Rectal smooth muscle tissue (tissue), 1 donor: Measurements from ENCODE around the gene SERPINE1.
A peak's percentile ranks its signal among the peaks of the same experiment; 100 is the strongest.
"Not testable (repeated sequence)": the region's sequence is repeated elsewhere in the genome, so short reads cannot be mapped to it uniquely, and the experiment has no call there.

ENCODE experiments used
- H3K27ac ChIP-seq: one replicate; pipeline ENCODE4 v1.7.0; 2013; ENCODE audit warnings: low read depth, low read length, inconsistent platforms
- H3K27me3 ChIP-seq: one replicate; pipeline ENCODE4 v1.7.0; 2013; ENCODE audit warnings: low read length; ENCODE audit not compliant: control insufficient read depth, insufficient read depth
- H3K36me3 ChIP-seq: one replicate; pipeline ENCODE4 v1.7.0; 2013; ENCODE audit warnings: low read length; ENCODE audit not compliant: control insufficient read depth, insufficient read depth
- H3K4me1 ChIP-seq: one replicate; pipeline ENCODE4 v1.7.0; 2013; ENCODE audit warnings: low read length; ENCODE audit not compliant: control insufficient read depth, insufficient read depth
- H3K4me3 ChIP-seq: one replicate; pipeline ENCODE4 v1.7.0; 2013; ENCODE audit warnings: low read length
- H3K9ac ChIP-seq: one replicate; pipeline ENCODE4 v1.7.0; 2013; ENCODE audit warnings: low read length

Gene SERPINE1

GRCh38 chr7:101126651-101127459 lies at the start of gene SERPINE1:
SERPINE1 (plus strand) TSS chr7:101127104; CDS start chr7:101128394, 1,290 bp downstream.
- Histone ChIP-seq H3K4me3 (peak within 1 kb of the TSS; percentile 38), H3K27ac (no peak within 1 kb of the TSS), H3K4me1 (peaks cover 16% of the 10 kb centered on the region), H3K27me3 (no peaks in the 10 kb centered on the region), H3K36me3 (no peaks in the 10 kb centered on the region), H3K9ac (no peak within 1 kb of the TSS)

GRCh38 chr7:101077303-101078086 lies 49.4 kb upstream of the SERPINE1 start:
- H3K4me1 ChIP-seq: no peaks in the 10 kb centered on the region
- H3K9ac ChIP-seq: no peak overlapping the region
- no peak overlapping the region for H3K27ac ChIP-seq
- no peaks in the 10 kb centered on the region for H3K27me3 ChIP-seq
- no peak overlapping the region for H3K4me3 ChIP-seq
- no peaks in the 10 kb centered on the region for H3K36me3 ChIP-seq

- Histone ChIP-seq H3K9ac (no peak overlapping the region), H3K27me3 (no peaks in the 10 kb centered on the region), H3K4me1 (no peaks in the 10 kb centered on the region), H3K27ac (no peak overlapping the region), H3K4me3 (no peak overlapping the region), H3K36me3 (no peaks in the 10 kb centered on the region)
Observed at GRCh38 chr7:101081432-101081831, 45.5 kb upstream of the SERPINE1 start.

GRCh38 chr7:101084865-101085161 lies 42.1 kb upstream of the SERPINE1 start:
- Histone ChIP-seq H3K27me3 (no peaks in the 10 kb centered on the region), H3K27ac (peak overlapping the region; percentile 90), H3K9ac (peak overlapping the region; percentile 75), H3K4me1 (no peaks in the 10 kb centered on the region), H3K4me3 (peak overlapping the region; percentile 85), H3K36me3 (peaks cover 6% of the 10 kb centered on the region)

DNA sequence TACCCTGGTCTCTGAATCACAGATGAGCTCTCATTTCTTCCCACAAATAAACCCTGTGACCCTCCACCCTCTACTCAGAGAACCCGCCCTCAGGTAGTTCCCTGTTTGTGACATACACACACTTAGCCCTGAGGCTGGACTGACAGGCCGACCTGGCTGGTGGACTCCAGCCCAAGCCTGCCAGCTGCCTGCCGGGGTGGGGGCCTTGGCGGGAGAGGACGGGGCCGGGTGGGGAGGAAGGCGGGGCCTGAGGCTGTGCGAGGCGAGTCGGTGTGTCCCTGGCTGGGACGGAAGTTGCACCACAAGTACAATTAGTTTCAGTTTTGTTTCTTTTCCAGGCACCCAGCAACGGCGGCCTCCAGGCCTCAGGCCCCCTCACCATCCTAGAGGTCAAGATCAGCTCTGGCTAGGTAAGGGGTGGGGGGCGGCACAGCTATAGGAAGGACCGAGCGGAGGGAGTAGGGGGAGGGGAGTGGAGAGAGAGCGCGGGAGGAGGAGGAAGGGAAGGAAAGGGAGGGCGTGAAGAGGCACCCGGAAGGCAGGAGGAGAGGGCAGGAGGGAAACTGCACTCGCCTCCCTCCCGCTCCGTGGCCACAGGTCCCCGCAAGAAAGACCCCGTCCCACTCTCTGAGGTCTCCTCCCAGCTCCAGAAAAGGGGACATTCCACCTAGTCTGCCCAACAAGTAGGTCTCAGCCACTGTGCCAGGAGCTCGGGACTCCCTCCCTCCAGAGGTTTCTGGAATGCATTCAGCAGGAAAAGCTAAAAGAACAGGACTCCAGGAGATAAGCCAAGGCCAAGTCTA lies 41.5 kb upstream of the SERPINE1 start, which contains the start of gene TRIM56:
Gene TRIM56 (plus strand): TSS at position 320 of the 803 bp plus-strand sequence. CDS start 1,832 bp downstream, outside the sequence.
- Histone ChIP-seq H3K36me3 (peaks cover 6% of the 10 kb centered on the region), H3K9ac (peak within 1 kb of the TSS; percentile 97), H3K4me1 (no peaks in the 10 kb centered on the region), H3K27me3 (no peaks in the 10 kb centered on the region), H3K4me3 (peak within 1 kb of the TSS; percentile 85), H3K27ac (peak within 1 kb of the TSS; percentile 90)

GRCh38 chr7:101087334-101088068 lies 39.4 kb upstream of the SERPINE1 start:
- Histone ChIP-seq H3K4me1 (no peaks in the 10 kb centered on the region), H3K27ac (no peak overlapping the region), H3K4me3 (no peak overlapping the region), H3K27me3 (no peaks in the 10 kb centered on the region), H3K9ac (no peak overlapping the region), H3K36me3 (peaks cover 8% of the 10 kb centered on the region)

DNA sequence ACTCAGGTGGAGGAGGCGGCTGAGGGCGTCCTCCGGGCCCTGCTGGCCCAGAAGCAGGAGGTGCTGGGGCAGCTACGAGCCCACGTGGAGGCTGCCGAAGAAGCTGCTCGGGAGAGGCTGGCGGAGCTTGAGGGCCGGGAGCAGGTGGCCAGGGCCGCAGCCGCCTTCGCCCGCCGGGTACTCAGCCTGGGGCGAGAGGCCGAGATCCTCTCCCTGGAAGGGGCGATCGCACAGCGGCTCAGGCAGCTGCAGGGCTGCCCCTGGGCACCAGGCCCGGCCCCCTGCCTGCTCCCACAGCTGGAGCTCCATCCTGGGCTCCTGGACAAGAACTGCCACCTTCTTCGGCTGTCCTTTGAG lies 38.9 kb upstream of the SERPINE1 start:
- Histone ChIP-seq H3K27ac (no peak overlapping the region), H3K27me3 (no peaks in the 10 kb centered on the region), H3K36me3 (peaks cover 8% of the 10 kb centered on the region), H3K9ac (no peak overlapping the region), H3K4me1 (no peaks in the 10 kb centered on the region), H3K4me3 (no peak overlapping the region)

DNA sequence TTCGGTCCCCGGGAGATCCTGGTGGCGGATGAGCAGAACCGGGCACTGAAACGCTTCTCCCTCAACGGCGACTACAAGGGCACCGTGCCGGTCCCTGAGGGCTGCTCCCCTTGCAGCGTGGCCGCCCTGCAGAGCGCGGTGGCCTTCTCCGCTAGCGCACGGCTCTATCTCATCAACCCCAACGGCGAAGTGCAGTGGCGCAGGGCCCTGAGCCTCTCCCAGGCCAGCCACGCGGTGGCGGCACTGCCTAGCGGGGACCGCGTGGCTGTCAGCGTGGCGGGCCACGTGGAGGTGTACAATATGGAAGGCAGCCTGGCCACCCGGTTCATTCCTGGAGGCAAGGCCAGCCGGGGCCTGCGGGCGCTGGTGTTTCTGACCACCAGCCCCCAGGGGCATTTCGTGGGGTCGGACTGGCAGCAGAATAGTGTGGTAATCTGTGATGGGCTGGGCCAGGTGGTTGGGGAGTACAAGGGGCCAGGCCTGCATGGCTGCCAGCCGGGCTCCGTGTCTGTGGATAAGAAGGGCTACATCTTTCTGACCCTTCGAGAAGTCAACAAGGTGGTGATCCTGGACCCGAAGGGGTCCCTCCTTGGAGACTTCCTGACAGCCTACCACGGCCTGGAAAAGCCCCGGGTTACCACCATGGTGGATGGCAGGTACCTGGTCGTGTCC lies 37.9 kb upstream of the SERPINE1 start:
- Histone ChIP-seq H3K9ac (no peak overlapping the region), H3K4me1 (no peaks in the 10 kb centered on the region), H3K27me3 (no peaks in the 10 kb centered on the region), H3K4me3 (no peak overlapping the region), H3K36me3 (peaks cover 8% of the 10 kb centered on the region), H3K27ac (no peak overlapping the region)

DNA sequence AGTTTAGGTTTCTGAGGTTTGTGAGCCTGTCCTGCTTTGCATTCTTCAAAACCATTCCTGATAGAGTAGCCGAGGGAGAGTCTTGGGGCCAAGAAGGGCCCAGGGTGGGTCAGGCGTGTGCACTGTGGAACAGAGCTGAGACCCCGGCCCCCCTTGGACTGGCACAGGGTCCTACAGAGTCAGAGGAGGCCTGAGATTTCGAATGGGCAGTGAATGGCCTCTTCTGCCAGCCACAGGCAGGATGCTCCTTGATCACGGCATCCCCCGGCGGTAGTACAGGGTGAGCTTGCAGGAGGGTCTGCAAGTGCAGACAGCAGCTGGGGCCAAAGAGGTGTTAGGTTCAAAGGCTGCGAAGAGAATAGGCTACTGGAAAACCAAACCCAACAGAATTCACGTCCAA lies 37.0 kb upstream of the SERPINE1 start:
- Histone ChIP-seq H3K27ac (no peak overlapping the region), H3K27me3 (no peaks in the 10 kb centered on the region), H3K36me3 (peaks cover 8% of the 10 kb centered on the region), H3K4me1 (no peaks in the 10 kb centered on the region), H3K4me3 (no peak overlapping the region), H3K9ac (no peak overlapping the region)

- not testable (repeated sequence) for H3K36me3 ChIP-seq, H3K9ac ChIP-seq, H3K27ac ChIP-seq, H3K4me1 ChIP-seq, H3K27me3 ChIP-seq, H3K4me3 ChIP-seq
Observed at GRCh38 chr7:101092266-101092905, 34.5 kb upstream of the SERPINE1 start.

DNA sequence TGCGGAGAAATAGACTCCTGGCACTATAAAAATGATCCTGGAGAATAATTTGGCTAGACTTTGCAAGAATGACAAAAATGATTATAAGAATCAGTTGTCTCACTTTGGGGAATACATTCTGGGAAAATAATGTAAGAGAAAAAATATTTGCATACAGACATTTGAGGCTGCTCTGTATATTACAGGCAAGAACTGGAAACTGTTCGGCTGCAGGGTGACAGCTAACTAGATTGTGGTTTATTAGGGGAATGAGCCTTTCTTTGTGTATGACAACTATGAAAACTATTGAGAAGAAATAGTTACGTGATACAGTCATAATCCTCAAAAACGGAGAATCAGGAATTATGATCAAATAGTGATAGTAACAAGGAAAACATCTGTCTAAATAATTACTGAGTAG lies 33.0 kb upstream of the SERPINE1 start:
- Histone ChIP-seq H3K27me3 (no peaks in the 10 kb centered on the region), H3K36me3 (peaks cover 4% of the 10 kb centered on the region), H3K4me3 (no peak overlapping the region), H3K4me1 (no peaks in the 10 kb centered on the region), H3K27ac (no peak overlapping the region), H3K9ac (no peak overlapping the region)
